GM23338 (cell line): ENCODE data around the gene PAPPA. TPM values are rescaled to one million over a fixed set of nuclear protein-coding genes. Genes with fewer than 3 reads are reported as not detected.

Experiments
- ATAC-seq: fragments of 200-7000 bp; cut with Tn5 transposase; 3 replicates; pipeline ENCODE4 v1.9.1; 2020
- DNase-seq: peaks from one replicate; pipeline ENCODE4 v3.0.0-alpha.2; 2015; ENCODE audit warnings: low spot score
- H2AFZ ChIP-seq: fragments of 200-600 bp; sonication (generic); 2 replicates; pipeline ENCODE4 v1.8.0; 2016; ENCODE audit warnings: antibody characterized with exemption, mild to moderate bottlenecking, moderate library complexity
- H3F3A ChIP-seq: fragments of 200-600 bp; sonication (generic); replicated peaks from 2 replicates; pipeline ENCODE4 v1.8.0; 2017; ENCODE audit warnings: antibody characterized with exemption, mixed run types, low read depth
- H3K27ac ChIP-seq: fragments of 200-600 bp; sonication (generic); 2 replicates; pipeline ENCODE4 v1.6.1; 2016; ENCODE audit warnings: low read depth
- H3K27me3 ChIP-seq: fragments of 200-600 bp; sonication (generic); 2 replicates; pipeline ENCODE4 v1.8.0; 2016; ENCODE audit warnings: mild to moderate bottlenecking, mixed run types, moderate library complexity; ENCODE audit not compliant: insufficient read depth
- H3K36me3 ChIP-seq: fragments of 200-600 bp; sonication (generic); 2 replicates; pipeline ENCODE4 v1.8.0; 2016; ENCODE audit warnings: mild to moderate bottlenecking; ENCODE audit not compliant: insufficient read depth
- H3K4me1 ChIP-seq: fragments of 200-600 bp; sonication (generic); 2 replicates; pipeline ENCODE4 v1.8.0; 2016; ENCODE audit warnings: mild to moderate bottlenecking, moderate library complexity; ENCODE audit not compliant: insufficient read depth
- H3K4me2 ChIP-seq: fragments of 200-600 bp; sonication (generic); 2 replicates; pipeline ENCODE4 v1.7.1; 2017; ENCODE audit warnings: mixed run types
- H3K4me3 ChIP-seq: fragments of 200-600 bp; sonication (generic); 2 replicates; pipeline ENCODE4 v1.6.1; 2016; ENCODE audit warnings: mixed run types
- H3K79me2 ChIP-seq: fragments of 200-600 bp; sonication (generic); replicated peaks from 2 replicates; pipeline ENCODE4 v1.8.0; 2017; ENCODE audit warnings: mild to moderate bottlenecking; ENCODE audit not compliant: insufficient read depth
- H3K9me2 ChIP-seq: fragments of 200-600 bp; sonication (generic); 2 replicates; pipeline ENCODE4 v1.8.0; 2017; ENCODE audit not compliant: insufficient read depth
- H4K20me1 ChIP-seq: fragments of 200-600 bp; sonication (generic); replicated peaks from 2 replicates; pipeline ENCODE4 v1.8.0; 2017; ENCODE audit warnings: mild to moderate bottlenecking; ENCODE audit not compliant: insufficient read depth
- H3K27ac Mint-ChIP-seq: 2 replicates; pipeline ENCODE4 v1.8.0; 2020; ENCODE audit warnings: inconsistent platforms, mild to moderate bottlenecking, moderate library complexity, mixed read lengths
- H3K27me3 Mint-ChIP-seq: 3 replicates; pipeline ENCODE4 v1.8.0; 2022; ENCODE audit warnings: low read depth, mild to moderate bottlenecking, moderate library complexity, mixed read lengths, inconsistent platforms; ENCODE audit not compliant: insufficient read depth, poor library complexity
- H3K36me3 Mint-ChIP-seq: 3 replicates; pipeline ENCODE4 v1.8.0; 2021; ENCODE audit warnings: low read depth, mild to moderate bottlenecking, inconsistent platforms, moderate library complexity, mixed read lengths
- H3K4me1 Mint-ChIP-seq: 3 replicates; pipeline ENCODE4 v1.8.0; 2020; ENCODE audit warnings: mild to moderate bottlenecking, inconsistent platforms, mixed read lengths
- H3K4me3 Mint-ChIP-seq: 3 replicates; pipeline ENCODE4 v1.8.0; 2021; ENCODE audit warnings: moderate library complexity, mild to moderate bottlenecking, inconsistent platforms, mixed read lengths
- H3K9me3 Mint-ChIP-seq: 3 replicates; pipeline ENCODE4 v1.8.0; 2020; ENCODE audit warnings: moderate library complexity, mild to moderate bottlenecking, inconsistent platforms, mixed read lengths
- CREB1 ChIP-seq: fragments of 250-450 bp; sonication (Bioruptor Pico); IDR thresholded peaks from 2 replicates; pipeline ENCODE4 v1.5.0; 2020; ENCODE audit warnings: low read depth, mild to moderate bottlenecking, moderate library complexity
- CTCF ChIP-seq, 2 experiments: fragments of 200-600 bp in 1 of 2; sonication (generic) in 1 of 2; conservative IDR thresholded peaks; 2 replicates each; pipeline versions ENCODE4 v1.5.1 to v1.6.1; 2016 to 2017; ENCODE audit warnings: antibody characterized with exemption in 2 of 2, low read depth in 2 of 2, mild to moderate bottlenecking in 2 of 2, moderate library complexity in 1 of 2
- ETS1 ChIP-seq: IDR thresholded peaks from 2 replicates; pipeline ENCODE4 v1.6.1; 2016; ENCODE audit warnings: antibody characterized with exemption
- EZH2 ChIP-seq: fragments of 200-600 bp; sonication (generic); IDR thresholded peaks from one replicate; pipeline ENCODE4 v1.8.0; 2017; ENCODE audit warnings: antibody characterized with exemption, mild to moderate bottlenecking, low read depth; ENCODE audit not compliant: unreplicated experiment
- EZH2phosphoT487 ChIP-seq: fragments of 200-600 bp; sonication (generic); IDR thresholded peaks from one replicate; pipeline ENCODE4 v1.8.1; 2018; ENCODE audit warnings: antibody characterized with exemption; ENCODE audit not compliant: unreplicated experiment
- JUNB ChIP-seq: IDR thresholded peaks from one replicate; pipeline ENCODE4 v1.6.1; 2016; ENCODE audit warnings: antibody characterized with exemption; ENCODE audit not compliant: unreplicated experiment
- NANOG ChIP-seq: IDR thresholded peaks from 2 replicates; pipeline ENCODE4 v1.6.1; 2016; ENCODE audit warnings: antibody characterized with exemption, borderline replicate concordance
- POLR2AphosphoS5 ChIP-seq: IDR thresholded peaks from 2 replicates; pipeline ENCODE4 v1.6.1; 2016; ENCODE audit warnings: antibody characterized with exemption, low read depth
- REST ChIP-seq: IDR thresholded peaks from one replicate; pipeline ENCODE4 v1.6.1; 2018; ENCODE audit warnings: antibody characterized with exemption; ENCODE audit not compliant: unreplicated experiment
- STAT1 ChIP-seq: IDR thresholded peaks from one replicate; pipeline ENCODE4 v1.6.1; 2016; ENCODE audit warnings: antibody characterized with exemption; ENCODE audit not compliant: unreplicated experiment
- ZNF114 ChIP-seq: fragments of 250-450 bp; sonication (Bioruptor Pico); IDR thresholded peaks from 2 replicates; pipeline ENCODE4 v1.5.0; 2020; ENCODE audit warnings: mild to moderate bottlenecking, moderate library complexity
- ZNF331 ChIP-seq: fragments of 250-450 bp; sonication (Bioruptor Pico); IDR thresholded peaks from 2 replicates; pipeline ENCODE4 v1.5.0; 2020; ENCODE audit warnings: low read depth, mild to moderate bottlenecking, moderate library complexity
- ZNF462 ChIP-seq: fragments of 250-450 bp; sonication (Bioruptor Pico); IDR thresholded peaks from 2 replicates; pipeline ENCODE4 v1.5.0; 2020; ENCODE audit warnings: mild to moderate bottlenecking, moderate library complexity
- polyA plus RNA-seq: library from polyadenylated mRNA; unstranded; fragments of >200 nt; fragmentation: Nextera tagmentation; extraction: Ambion mirVana; gene quantifications from 2 replicates; pipeline ENCODE4 v1.2.1, GENCODE V29; 2016
- total RNA-seq: library from RNA; depleted of rRNA; stranded (reverse); fragments of >200 nt; shearing (Covaris generic); gene quantifications from 2 replicates; pipeline ENCODE4 v1.2.3, GENCODE V29; 2014

Gene PAPPA
- total and polyA plus RNA-seq, 2 experiments from 2014 or later, result 0.38 to 0.66 TPM

GRCh38 chr9:116361547-116361946, 208.0 kb downstream of the PAPPA start:
- H3K36me3 Mint-ChIP-seq, result no peaks in the 10 kb centered on the region
- no peak for TF ChIP-seq EZH2phosphoT487
- TF ChIP-seq STAT1, result no peak
- TF ChIP-seq CREB1 (CRISPR knock-in tag), result no peak
- TF ChIP-seq NANOG, result no peak
- no peak for TF ChIP-seq JUNB
- TF ChIP-seq EZH2, result no peak
- no peak for TF ChIP-seq ZNF462 (CRISPR knock-in tag)
- TF ChIP-seq REST, result no peak
- no peak for TF ChIP-seq ZNF331 (CRISPR knock-in tag)
- TF ChIP-seq POLR2AphosphoS5, result no peak
- no peak for TF ChIP-seq ZNF114 (CRISPR knock-in tag)
- TF ChIP-seq ETS1, result no peak
- TF ChIP-seq CTCF (conservative IDR thresholded peaks at IDR 0.05; ENCODE audit: low read depth in 2 of 2), result no peak
- Histone ChIP-seq H3F3A (no peaks in the 10 kb centered on the region), H3K4me3 (no peak overlapping the region), H3K79me2 (no peaks in the 10 kb centered on the region), H3K4me1 (peaks cover 10% of the 10 kb centered on the region), H3K9me2 (no peaks in the 10 kb centered on the region), H3K27me3 (no peaks in the 10 kb centered on the region), H3K27ac (no peak overlapping the region), H4K20me1 (peaks cover 3% of the 10 kb centered on the region; the same call in 1 of the 2 replicates), H3K36me3 (no peaks in the 10 kb centered on the region), H3K4me2 (no peak overlapping the region), H2AFZ (no peak overlapping the region)
- ATAC-seq, result no peak
- DNase-seq, result no peak
- no peaks in the 10 kb centered on the region for H3K27me3 Mint-ChIP-seq
- peaks cover 17% of the 10 kb centered on the region for H3K4me1 Mint-ChIP-seq
- no peaks in the 10 kb centered on the region for H3K9me3 Mint-ChIP-seq
- H3K4me3 Mint-ChIP-seq, result no peak overlapping the region
- H3K27ac Mint-ChIP-seq, result no peak overlapping the region
